Measurements from ENCODE around the gene SPP1.
"Not testable (repeated sequence)": the region's sequence is repeated elsewhere in the genome, so short reads cannot be mapped to it uniquely, and the experiment has no call there.

SPP1 gene

DNA sequence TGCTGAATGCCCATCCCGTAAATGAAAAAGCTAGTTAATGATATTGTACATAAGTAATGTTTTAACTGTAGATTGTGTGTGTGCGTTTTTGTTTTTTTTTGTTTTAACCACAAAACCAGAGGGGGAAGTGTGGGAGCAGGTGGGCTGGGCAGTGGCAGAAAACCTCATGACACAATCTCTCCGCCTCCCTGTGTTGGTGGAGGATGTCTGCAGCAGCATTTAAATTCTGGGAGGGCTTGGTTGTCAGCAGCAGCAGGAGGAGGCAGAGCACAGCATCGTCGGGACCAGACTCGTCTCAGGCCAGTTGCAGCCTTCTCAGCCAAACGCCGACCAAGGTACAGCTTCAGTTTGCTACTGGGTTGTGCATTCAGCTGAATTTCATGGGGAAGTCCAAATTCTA is at the start of gene SPP1:
Gene SPP1, plus strand, starts transcription at position 249 of the 400 bp plus-strand sequence. CDS start 1,182 bp downstream, outside the sequence.
- DNase-seq, result no peak

DNA sequence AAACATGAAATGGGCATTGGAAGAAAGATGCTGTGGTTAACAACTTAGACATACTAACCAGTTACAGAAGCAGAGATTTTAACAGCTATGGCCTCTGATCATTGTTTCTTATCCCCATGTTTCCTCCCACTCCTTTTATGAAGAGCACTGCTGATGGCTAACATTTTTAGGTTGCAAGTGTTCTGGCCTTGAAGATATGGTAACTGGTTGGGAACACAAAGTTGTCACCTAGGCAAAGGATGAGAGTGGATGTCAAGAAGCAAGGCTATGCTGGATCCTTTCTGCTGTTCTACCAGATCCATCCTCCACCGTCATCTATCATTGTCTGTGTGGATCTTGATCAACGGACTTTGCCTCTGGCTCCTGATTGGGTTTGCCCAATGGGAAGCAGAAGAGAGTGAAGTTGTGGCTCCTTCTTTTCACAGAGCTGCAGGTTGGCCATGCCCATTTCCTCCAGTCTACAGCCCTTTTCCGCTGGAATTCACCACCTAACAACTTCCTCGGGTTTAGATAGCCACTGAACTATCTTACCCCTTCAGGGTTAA is 48.9 kb upstream of the SPP1 start:
- no peak for DNase-seq

DNA sequence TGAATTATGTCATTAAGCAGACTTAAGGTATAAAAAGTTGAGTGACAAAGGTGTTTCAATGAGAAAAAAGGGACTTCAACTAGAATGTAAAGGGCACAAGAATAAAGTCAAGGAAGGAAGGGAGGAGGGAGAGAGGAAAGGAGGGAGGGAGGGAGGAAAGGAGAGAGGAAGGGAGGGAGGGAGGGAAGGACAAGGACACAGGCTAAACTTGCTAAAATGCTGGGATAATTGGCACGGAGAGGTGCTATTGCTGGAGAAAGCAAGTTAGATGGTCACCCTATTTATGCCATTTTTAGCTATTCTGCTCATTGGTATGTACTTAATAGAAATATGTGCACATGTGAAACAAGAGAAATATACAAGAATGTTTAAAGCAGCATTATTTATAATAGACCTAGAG is 44.9 kb upstream of the SPP1 start:
- no peak for DNase-seq

DNA sequence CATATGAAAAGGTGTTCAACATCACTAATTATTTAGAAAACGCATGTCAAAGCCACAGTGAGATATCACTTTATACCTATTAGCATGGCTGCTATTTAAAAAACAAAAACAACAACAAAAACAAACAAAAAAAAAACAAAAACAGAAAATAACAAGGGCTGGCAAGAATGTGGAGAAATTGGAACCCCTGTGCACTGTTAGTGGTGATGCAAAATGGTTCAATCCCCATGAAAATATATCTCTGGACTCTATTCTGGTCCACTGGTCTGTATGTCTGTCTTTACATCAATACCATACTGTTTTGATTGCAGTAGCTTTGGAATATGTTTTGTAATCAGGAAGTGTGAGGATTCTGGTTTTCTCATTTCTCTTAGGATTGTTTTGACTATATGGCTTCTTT is 43.6 kb upstream of the SPP1 start:
- DNase-seq, result no peak

DNA sequence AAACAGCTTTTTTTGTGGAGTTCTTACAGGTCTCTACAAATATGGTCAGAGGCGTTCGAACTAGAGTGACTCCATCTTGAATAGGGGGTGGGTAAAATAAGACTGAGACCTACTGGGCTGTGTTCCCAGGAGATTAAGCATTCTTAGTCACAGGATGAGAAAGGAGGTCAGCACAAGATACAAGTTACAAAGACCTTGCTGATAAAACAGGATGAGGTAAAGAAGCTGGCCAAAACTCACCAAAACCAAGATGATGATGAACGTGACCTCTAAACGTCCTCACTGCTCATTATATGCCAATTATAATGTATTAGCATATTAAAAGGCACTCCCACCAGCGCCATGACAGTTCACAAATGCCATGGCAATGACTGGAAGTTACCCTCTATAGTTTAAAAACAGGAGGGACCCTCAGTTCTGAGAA is 42.8 kb upstream of the SPP1 start:
- no peak for DNase-seq

DNA sequence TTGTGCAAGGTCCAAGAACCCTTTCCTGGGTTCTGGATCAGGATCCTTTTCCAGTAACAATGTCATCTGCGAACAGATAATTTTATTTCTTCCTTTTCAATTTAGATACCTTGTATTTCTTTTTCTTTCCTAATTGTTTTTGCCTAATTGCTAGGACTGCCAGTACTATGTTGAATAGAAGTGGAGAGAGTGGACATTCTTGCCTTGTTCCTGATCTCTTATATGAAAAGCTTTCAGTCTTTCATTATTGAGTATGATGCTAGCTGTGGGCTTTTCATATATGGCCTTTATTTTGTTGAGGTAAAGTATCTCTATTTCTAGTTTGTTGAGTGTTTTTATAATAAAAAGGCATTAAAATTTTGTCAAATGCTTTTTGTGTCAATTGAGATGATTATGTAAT is 42.2 kb upstream of the SPP1 start:
- no peak for DNase-seq

DNA sequence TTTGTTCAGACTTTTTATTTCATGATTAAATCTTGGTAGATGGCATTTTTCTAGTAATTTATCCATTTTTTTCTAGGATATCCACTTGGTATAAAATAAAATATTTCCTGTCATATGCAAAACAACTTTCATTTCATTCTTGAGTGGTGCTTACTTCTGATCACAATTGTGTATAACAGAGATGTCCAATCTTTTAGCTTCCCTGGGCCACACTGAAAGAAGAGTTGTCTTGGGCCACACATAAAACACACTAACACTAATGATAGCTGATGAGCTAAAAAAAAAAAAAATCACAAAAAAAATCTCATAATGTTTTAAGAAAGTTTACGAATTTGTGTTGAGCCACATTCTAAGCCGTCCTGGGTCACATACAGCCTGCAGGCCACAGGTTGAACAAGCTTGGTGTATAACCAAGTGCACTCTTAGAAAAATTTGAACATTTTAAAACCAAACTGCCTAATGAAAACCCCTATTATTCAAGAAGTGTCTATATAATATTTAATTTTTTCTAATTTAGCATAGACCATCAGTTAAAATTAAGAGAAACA is 41.3 kb upstream of the SPP1 start:
- no peak for DNase-seq

DNA sequence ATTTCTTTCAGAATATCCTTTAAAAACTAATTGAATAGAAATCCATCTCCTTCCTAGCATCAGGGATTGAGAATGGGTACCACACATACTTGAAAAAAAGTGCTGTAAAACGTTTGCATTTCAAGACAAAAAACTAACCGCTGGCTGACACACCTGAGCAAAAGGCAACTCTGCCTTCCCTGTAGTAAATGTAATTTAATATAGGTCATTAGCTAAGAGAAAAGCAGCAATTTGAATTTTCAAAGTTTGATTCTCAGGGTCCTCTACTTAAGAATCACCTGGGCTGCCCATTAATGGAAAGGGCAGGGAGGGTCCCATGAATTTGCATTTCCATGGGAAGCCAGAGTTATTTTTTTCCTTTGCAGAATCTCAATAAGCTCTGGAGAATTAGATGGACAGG is 40.5 kb upstream of the SPP1 start:
- no peak for DNase-seq

DNA sequence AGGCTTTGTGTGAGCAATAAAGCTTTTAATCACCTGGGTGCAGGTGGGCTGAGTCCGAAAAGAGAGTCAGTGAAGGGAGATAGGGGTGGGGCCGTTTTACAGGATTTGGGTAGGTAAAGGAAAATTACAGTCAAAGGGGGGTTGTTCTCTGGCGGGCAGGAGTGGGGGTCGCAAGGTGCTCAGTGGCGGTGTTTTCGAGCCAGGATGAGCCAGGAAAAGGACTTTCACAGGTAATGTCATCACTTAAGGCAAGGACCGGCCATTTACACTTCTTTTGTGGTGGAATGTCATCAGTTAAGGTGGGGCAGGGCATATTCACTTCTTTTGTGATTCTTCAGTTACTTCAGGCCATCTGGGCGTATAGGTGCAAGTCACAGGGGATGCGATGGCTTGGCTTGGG is 39.6 kb upstream of the SPP1 start:
- not testable (repeated sequence) for DNase-seq

DNA sequence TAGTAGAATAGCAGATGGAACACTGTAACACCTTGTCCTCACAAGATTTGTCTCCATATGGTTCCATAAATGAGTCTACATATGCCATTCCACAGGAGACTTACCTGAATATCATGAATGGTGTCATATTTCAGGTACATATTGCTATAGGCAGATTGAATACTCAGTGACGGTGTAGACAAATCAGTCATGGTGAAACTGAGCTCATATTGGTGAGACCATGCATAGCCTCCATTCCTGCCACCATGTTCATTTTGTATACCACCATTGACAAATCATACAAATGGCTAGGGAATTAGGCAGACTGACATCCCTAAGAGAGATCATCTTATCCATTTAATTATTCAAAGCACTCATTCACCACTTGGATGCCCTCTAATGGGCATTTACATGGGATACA is 38.0 kb upstream of the SPP1 start:
- no peak for DNase-seq

DNA sequence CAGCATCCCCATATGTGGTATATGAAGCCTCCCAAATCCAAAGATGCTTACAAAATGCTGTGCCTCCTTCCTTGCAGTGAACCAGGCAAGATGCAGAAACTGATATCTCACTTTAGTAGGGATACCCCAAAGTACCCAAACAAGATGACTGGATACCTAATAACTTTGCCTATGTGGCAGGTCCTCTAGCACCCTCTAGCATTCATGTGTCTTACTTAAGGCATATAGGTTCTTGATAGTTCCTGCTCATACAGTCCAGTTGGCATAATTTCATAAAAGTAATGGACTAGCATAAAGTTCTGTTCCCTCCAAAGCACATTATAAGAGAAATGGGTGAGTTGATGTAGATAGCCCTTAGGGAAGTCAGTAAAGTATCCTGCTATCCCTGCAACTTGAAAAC is 36.8 kb upstream of the SPP1 start:
- no peak for DNase-seq

DNA sequence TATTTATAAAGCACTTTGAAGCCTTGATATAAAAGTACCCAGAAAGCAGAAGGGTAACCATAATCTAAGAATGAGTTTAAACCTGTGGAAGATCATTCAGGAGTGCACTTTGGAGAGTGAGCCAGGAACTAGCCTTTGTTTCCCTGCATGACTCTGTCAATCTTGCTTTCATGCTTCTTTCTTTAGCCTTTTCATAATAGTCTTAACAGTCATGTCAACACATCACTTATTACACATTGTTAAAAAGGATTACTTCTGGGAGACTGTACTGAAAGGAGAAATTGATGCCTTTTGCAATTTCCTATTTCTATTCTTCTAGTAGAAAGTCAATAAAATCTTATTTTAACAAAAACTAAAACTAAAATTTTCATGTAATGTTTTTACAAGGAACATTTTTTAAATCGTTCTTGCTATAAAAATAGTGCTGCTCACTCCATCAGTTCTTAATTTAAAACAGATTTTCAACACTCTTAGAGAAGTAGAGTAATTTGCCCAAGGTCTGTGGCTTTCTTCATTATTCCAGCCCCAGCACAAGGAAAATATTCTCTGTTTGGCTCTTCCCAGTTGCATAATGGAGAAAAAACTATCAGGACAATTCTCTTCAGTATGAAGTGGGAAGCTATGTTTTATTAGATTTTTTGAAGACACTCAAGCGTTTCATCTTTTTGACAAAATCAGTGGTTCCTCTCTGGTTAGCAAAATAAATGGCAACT is 35.4 kb upstream of the SPP1 start:
- DNase-seq, result no peak

DNA sequence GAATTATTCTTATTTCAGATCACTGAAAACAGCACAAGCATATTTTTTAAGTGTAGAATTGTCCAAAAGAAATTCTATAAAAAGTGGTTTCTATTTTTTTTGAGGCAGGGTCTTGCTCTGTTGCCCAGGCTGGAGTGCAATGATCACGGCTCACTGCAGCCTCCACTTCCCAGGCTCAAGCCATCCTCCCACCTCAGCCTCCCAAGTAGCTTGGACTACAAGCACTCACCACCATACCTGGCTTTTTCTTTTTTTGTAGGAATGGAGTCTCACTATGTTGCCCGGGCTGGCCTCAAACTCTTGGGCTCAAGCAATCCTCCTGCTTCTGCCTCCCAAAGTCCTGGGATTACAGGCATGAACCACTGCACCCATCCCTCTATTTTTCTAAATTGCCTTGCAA is 34.7 kb upstream of the SPP1 start:
- not testable (repeated sequence) for DNase-seq

DNA sequence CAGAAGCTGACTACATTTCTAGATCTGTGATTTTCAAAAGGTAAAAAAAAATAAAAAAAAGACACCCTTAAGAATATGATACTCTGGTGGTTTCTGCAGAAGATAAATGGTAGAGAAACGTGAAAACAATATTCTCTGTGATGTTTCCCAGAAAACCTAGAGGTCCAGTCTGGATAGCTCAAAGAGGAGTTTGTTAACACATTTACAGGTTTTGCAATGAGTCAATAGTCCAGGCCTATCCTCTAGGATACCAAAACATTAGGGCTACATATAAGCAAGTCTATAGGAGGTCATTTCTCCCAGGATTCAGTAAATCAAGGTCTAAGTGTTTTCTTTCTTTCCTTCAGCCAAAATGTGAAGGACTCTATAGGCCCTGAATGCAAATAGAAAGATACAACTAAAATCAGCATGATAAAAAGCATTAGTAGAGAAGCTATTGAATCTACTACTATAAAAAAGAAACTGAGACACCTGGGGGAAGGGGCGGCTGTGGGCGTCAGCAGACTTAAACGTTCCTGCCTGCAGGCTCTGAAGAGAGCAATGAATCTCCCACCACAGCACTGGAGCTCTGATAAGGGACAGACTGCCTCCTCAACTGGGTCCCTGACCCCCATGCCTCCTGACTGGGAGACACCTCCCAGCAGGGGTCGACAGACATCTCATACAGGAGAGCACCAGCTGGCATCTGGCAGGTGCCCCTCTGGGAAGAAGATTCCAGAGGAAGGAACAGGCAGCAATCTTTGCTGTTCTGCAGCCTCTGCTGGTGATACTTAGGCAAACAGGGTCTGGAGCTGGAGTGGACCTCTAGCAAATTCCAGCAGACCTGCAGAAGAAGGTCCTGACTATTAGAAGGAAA is 33.7 kb upstream of the SPP1 start:
- no peak for DNase-seq

DNA sequence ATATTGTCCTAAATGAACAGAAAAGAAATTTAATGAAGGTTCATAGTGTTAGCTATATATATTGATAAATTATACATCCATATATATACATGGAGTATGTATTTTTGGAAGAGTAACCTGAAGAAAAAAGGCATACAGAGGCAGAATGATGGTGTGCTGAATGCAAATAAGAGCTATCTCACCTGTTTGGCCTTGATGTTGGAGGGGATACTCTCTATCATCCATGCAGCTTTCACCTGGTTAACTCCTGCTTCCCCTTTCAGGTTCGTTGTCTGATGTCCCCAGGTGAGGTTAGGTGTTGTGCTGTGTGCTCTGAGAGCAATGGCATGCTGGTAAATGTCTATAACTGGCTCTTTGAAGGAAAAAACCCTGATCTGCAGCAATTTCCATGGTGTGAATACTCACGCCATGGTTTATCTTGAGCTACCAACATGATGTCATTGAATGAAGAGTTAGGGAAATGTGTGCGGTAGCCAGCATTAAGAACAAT is 31.8 kb upstream of the SPP1 start:
- DNase-seq, result no peak

DNA sequence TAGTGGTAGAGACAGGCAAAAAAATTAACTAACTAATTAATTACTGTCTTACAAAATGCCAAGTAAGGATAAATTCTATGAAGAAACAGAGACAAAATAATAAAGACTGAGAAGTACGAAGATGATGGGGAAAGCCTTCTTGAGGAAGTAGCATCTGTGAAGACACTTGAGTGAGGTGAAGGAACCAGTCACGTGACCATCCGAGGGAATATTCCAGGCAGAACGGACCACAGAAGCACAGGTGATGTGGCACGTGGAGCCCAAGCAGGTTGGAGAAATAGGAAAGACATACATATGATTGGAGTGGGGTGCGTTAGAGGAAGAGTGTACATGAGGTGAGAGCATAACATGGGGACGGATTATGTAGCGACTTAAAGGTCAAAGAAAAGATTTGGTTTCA is 30.5 kb upstream of the SPP1 start:
- no peak for DNase-seq

DNA sequence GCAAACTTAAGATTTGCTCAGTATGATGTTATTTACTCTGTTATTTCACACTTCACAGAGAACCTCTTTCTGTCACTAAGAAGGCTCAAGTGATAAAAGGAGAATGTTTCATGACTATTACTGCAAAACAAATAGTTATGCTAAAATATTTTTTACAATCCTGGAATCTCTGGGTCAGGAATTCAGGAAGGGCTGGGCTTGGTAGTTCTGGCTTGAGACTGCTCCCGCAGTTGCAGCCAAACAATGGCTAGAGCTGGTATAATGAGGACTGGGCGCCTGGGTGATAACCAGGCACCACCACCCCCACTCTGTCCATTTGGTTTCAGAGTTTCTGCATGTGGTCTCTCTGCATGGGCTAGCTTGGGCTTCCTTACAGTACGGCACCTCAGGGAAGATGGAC is 28.7 kb upstream of the SPP1 start:
- DNase-seq, result no peak

DNA sequence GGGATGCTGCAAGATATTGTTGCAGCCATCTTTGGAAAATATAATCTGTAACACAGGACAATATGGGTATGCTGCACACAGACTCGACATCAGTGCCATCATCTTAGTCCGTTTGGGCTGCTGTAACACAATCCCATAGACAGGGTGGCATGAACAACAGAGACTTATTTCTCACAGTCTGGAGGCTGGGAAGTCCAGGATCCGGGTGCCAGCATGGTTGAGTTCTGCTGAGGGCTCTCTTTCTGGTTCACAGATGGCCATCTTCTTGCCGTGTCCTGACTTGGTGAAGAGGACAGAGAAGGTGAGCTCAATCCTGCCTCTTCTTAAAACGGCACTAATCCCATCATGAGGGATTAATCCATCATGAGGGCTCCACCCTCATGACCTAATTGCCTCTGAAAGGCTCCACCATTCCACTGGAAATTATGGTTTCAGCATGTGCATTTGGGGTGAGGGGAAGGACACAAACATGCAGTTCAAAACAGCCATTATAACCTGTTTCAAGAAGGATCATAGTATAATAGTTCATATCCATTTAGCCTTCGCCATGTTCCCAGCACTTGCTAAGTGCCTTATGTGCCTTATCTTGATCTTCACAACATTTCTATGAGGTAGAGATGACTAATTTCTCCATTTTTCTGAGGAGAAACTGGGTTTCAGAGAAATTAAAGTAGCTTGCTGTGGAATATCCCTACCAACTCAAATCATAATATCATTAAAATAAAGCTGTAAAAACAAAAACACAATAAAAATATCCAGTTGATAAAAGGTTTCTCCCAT is 27.9 kb upstream of the SPP1 start:
- no peak for DNase-seq

DNA sequence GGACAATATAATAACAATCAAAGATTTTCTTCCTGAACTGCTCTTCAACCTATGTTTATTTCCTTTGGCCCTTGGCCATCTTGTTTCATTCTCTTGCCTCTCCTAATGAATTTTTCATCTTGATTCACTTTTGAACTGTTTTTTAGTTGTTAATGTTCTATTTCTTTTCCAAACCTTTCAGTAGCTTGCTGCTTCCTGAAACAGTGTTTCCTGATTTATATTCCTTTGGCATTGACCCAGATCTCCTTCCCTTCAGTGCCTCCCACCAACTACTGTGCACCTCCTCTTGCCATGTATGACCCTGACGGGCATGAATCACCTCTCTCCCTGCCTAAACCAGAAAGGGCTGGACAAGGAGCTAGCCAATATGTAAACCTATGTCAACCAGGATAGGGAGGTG is 25.6 kb upstream of the SPP1 start:
- no peak for DNase-seq

DNA sequence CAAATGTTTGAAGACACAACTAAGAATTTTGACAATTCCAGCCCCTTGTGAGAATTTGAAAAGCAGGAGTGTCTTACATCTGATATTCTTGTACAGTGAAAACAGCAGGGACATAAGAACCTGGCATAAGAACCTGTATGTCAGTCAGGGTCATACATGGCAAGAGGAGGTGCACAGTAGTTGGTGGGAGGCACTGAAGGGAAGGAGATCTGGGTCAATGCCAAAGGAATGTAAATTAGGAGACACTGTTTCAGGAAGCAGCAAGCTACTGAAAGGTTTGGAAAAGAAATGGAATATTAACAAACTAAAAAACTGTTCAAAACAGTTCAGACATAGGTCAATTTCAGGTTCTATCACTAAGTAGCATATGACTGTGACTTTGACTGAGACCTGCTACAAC is 25.0 kb upstream of the SPP1 start:
- no peak for DNase-seq

DNA sequence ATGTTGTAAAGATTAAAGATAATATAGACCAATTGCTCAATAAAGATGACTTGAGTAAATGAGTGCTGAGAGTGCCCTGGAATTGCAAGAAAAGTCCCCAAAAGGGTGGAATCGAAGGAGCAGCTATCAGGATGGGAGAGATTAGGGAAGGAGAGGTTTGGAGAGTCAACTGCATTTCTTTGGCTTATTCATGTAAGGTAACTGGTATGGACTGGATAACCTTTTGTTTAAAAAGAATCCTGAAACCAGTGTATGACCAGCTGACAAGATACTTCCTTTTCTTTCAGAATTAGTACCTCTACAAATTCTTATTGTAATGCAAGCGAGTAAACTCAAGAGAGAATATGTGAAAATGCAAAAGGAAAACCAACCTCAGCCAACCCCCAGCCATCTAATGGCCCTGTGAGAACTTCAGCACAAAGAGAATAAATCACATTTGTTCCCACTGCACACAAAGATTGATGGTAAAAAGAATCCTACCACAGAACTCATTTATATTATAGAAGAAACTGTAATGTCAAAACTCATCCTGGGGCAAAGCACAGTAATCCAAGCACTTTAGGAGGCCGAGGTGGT is 24.5 kb upstream of the SPP1 start:
- no peak for DNase-seq

DNA sequence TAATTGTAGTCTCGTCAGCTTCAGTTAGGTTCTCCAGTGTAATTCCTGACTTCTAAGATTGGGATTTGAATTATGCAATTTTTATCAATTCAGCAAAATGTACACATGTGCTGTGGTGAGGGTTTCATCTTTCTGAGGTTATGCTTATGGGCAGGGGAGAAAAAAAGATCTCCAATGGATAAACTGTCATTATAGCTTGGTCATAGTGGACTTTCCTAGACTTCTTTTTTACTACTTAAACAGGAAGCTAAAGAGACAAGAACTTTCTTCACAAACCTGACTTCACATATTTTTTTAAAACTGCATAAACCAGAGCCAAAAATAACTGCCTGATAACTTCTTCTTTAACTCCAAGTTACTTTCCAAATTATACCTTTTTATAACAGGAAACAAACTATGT is 21.7 kb upstream of the SPP1 start:
- DNase-seq, result no peak

DNA sequence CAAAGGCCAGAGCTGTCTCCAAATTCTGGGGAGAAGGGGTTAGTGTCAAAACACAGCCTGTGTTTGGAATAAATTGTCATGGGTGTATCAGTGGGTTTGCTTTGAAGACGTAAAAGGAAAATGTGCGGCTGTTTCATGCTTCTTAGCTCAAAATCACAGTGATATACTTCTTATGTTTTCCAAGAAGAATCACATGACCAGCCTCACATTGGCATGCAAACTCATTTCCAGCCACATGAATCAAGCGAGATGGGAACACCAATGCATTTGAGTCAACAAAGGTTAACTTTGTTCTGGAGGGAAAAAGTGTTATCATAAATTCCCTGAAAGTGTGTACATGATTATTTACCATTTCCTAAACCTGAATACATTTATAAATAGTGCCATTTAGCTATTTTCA is 19.0 kb upstream of the SPP1 start:
- DNase-seq, result no peak
